ENCODE results near the gene WDR31.

WDR31 gene

DNA sequence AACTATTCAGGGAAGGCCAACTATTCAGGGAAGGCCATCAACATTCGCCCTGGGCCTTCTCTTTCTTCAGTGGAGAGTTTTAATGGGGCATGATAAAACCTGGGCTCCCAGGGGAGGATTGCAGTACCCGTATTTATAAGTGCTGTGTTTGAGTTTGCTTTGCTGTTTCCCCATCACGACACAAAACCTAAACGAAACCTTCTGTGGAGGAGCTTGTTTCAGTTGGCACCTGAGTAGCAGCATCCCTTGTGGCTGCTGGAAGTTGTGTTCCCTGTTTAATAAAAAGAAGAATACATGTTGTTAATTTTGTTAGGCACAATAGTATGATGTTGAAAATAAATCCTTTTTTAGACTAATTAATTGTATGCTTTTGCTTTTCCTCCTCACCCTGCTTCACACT is 8.3 kb downstream of the WDR31 start:
- peaks cover 5% of the 10 kb centered on the region for H3K36me3 Mint-ChIP-seq (ENCODE audit: low read depth)
- TF ChIP-seq CTCF (IDR thresholded peaks at IDR 0.05), result no peak
- no peak for DNase-seq
- H3K9me3 Mint-ChIP-seq, result no peaks in the 10 kb centered on the region
- H3K27me3 Mint-ChIP-seq (ENCODE audit: low read depth, poor library complexity), result no peaks in the 10 kb centered on the region
- H3K4me3 Mint-ChIP-seq, result no peak overlapping the region
- peaks cover 12% of the 10 kb centered on the region for H3K4me1 Mint-ChIP-seq
- no peak overlapping the region for H3K27ac Mint-ChIP-seq

GRCh38 chr9:113328045-113328782 is 11.9 kb downstream of the WDR31 start:
- H3K9me3 Mint-ChIP-seq, result no peaks in the 10 kb centered on the region
- no peak overlapping the region for H3K4me3 Mint-ChIP-seq
- TF ChIP-seq CTCF (IDR thresholded peaks at IDR 0.05), result no peak
- DNase-seq, result no peak
- no peak overlapping the region for H3K27ac Mint-ChIP-seq
- H3K36me3 Mint-ChIP-seq (ENCODE audit: low read depth), result peaks cover 5% of the 10 kb centered on the region
- H3K4me1 Mint-ChIP-seq, result peaks cover 12% of the 10 kb centered on the region
- H3K27me3 Mint-ChIP-seq (ENCODE audit: low read depth, poor library complexity), result peaks cover 7% of the 10 kb centered on the region

DNA sequence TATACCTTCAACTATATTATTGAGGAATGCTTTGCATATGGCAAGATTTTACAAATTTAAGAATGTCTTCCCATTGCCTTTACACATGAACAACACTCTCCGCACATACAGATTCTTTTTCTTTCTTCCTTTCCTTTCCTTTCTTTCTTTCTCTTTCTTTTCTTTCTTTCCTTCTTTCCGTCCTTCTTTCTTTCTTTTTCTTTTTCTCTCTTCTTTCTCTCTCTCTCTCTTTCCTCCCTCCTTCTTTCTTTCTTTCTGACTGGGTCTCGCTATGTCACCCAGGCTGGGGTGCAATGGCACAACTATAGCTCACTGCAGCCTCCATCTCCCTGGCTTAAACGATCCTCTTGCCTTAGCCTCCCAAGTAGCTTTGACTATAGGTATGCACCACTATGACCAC is 13.8 kb downstream of the WDR31 start:
- Mint-ChIP-seq H3K9me3 (no peaks in the 10 kb centered on the region), H3K27ac (no peak overlapping the region), H3K4me3 (no peak overlapping the region), H3K36me3 (ENCODE audit: low read depth) (no peaks in the 10 kb centered on the region), H3K4me1 (peaks cover 6% of the 10 kb centered on the region), H3K27me3 (ENCODE audit: low read depth, poor library complexity) (peaks cover 7% of the 10 kb centered on the region)
- DNase-seq, result no peak
- TF ChIP-seq CTCF (IDR thresholded peaks at IDR 0.05), result no peak

DNA sequence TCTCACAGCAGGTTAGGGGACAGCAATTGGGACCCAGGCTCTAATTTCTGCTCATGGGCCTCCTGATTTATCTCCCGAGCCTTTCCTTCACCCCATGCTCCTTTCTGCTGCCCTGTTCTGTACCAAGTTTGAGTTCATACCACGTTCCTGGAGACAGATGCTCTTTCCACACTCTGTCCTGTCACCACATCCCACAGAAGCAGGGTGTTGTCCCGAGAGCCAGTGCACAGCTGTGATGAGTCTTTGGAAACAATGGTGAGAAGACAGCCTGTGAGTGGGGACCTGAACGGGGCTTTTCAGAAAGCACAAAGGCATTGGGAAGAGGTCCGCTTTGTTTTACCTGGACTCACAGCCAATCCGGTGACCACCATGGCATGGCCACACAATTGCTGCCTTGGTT is 17.4 kb downstream of the WDR31 start:
- H3K9me3 Mint-ChIP-seq, result no peaks in the 10 kb centered on the region
- H3K4me1 Mint-ChIP-seq, result no peaks in the 10 kb centered on the region
- no peak overlapping the region for H3K4me3 Mint-ChIP-seq
- DNase-seq, result no peak
- H3K27me3 Mint-ChIP-seq (ENCODE audit: low read depth, poor library complexity), result peaks cover 18% of the 10 kb centered on the region
- H3K36me3 Mint-ChIP-seq (ENCODE audit: low read depth), result no peaks in the 10 kb centered on the region
- no peak overlapping the region for H3K27ac Mint-ChIP-seq
- TF ChIP-seq CTCF (IDR thresholded peaks at IDR 0.05), result no peak

DNA sequence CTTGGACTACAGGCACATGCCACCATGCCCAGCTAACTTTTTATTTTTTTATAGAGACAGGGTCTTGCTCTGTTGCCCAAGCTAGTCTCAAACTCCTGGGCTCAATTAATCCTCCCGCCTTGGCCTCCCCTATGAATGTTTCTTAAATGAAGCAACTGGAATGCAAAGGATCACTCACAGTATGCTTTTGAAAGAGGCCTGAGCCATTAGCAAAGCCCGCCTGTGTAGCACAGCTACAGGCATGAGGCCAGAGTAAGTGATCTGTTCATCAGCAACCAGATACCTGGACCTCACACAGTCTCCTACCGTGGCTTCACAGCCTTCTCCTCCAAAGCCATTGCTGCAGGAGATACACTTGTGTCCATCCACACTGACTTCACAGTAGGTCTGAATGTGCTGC is 20.0 kb downstream of the WDR31 start:
- H3K36me3 Mint-ChIP-seq (ENCODE audit: low read depth), result no peaks in the 10 kb centered on the region
- peaks cover 29% of the 10 kb centered on the region for H3K27me3 Mint-ChIP-seq (ENCODE audit: low read depth, poor library complexity)
- H3K4me3 Mint-ChIP-seq, result no peak overlapping the region
- no peaks in the 10 kb centered on the region for H3K4me1 Mint-ChIP-seq
- no peak for DNase-seq
- TF ChIP-seq CTCF (IDR thresholded peaks at IDR 0.05), result no peak
- H3K9me3 Mint-ChIP-seq, result no peaks in the 10 kb centered on the region
- no peak overlapping the region for H3K27ac Mint-ChIP-seq

DNA sequence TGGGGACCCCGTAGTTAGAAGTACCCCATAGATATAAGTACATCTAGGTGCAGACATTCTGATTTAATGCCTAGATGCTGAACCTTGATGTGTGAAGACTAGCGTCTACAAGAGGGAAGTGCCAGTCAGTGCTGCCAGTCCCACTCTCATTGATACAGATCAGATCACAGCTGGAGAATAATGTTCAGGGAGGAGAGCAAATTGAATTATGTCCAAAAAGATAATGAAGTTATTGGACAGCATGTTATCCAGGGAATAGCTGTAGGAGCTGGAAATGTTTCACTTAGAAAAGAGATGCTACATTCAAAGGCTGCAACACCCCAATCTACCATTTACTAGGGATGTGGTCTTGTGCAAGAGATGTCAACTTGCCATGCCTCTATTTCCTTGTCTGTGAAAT is 21.0 kb downstream of the WDR31 start:
- Mint-ChIP-seq H3K36me3 (ENCODE audit: low read depth) (no peaks in the 10 kb centered on the region), H3K27ac (no peak overlapping the region), H3K27me3 (ENCODE audit: low read depth, poor library complexity) (peaks cover 26% of the 10 kb centered on the region), H3K9me3 (no peaks in the 10 kb centered on the region), H3K4me1 (no peaks in the 10 kb centered on the region), H3K4me3 (no peak overlapping the region)
- DNase-seq, result no peak
- no peak for TF ChIP-seq CTCF (IDR thresholded peaks at IDR 0.05)

Measured in nephron progenitor cell (in vitro differentiated cells).